Erythroblast (primary cell): ENCODE data around the gene SYT1.

Experiments used
- GATA1 ChIP-seq: IDR thresholded peaks from 2 replicates; pipeline ENCODE4 v1.6.1; 2011; ENCODE audit warnings: low read depth, mild to moderate bottlenecking, control low read depth, low read length, moderate library complexity
- POLR2A ChIP-seq: IDR thresholded peaks from 2 replicates; pipeline ENCODE4 v1.6.1; 2011; ENCODE audit warnings: mild to moderate bottlenecking, low read length

- TF ChIP-seq POLR2A: no peak
- TF ChIP-seq GATA1: no peak
Observed at GRCh38 chr12:79250960-79251755, 386.6 kb downstream of the SYT1 start.
